Psoas muscle (tissue), 8 donors: ENCODE measurements around the gene CDC45. TPM values are rescaled to one million over a fixed set of nuclear protein-coding genes. Genes with fewer than 3 reads are reported as not detected.

Experiments
- ATAC-seq, 4 donors: fragments of 200-7000 bp; cut with Tn5 transposase; one replicate each; pipeline ENCODE4 v1.9.1; 2020; ENCODE audit warnings: moderate library complexity in 3 of 4, mild to moderate bottlenecking in 2 of 4
- DNase-seq, 2 donors: peaks; one replicate each; pipeline ENCODE4 v3.0.0-alpha.2; 2020
- H3K27ac ChIP-seq: fragments of 200-600 bp; one replicate; pipeline ENCODE4 v1.8.0; 2022
- H3K27me3 ChIP-seq, 3 donors: fragments of 200-600 bp in 1 of 3; one replicate each; pipeline versions ENCODE4 v1.6.1 to v1.8.0; 2013 to 2022; ENCODE audit warnings: low read length in 2 of 3, mild to moderate bottlenecking in 2 of 3, moderate library complexity in 1 of 3; ENCODE audit not compliant: insufficient read depth in 3 of 3
- H3K36me3 ChIP-seq, 2 donors: fragments of 200-600 bp in 1 of 2; one replicate each; pipeline versions ENCODE4 v1.6.1 to v1.8.0; 2013 to 2022; ENCODE audit warnings: low read depth in 1 of 2, mild to moderate bottlenecking in 1 of 2, moderate library complexity in 1 of 2; ENCODE audit not compliant: insufficient read depth in 1 of 2
- H3K4me1 ChIP-seq: fragments of 200-600 bp; one replicate; pipeline ENCODE4 v1.8.0; 2022
- H3K4me3 ChIP-seq: fragments of 200-600 bp; one replicate; pipeline ENCODE4 v1.8.0; 2022; ENCODE audit warnings: mild to moderate bottlenecking
- H3K9me3 ChIP-seq: fragments of 200-600 bp; one replicate; pipeline ENCODE4 v1.8.0; 2022
- WGBS, 3 donors: extraction: QIAGEN DNeasy Blood & Tissue Kit; methylation state at CpG; one replicate each; pipeline versions ENCODE4 v1.1.6 to v1.1.7; 2013; 5-methylcytosine and 5-hydroxymethylcytosine counted together
- intact Hi-C, 2 donors: fragments of 100-400 bp; cut with DNase I; formaldehyde crosslinking; loops; one replicate each; pipeline versions ENCODE4 v1.11.0 to v1.14.2; 2022
- polyA plus RNA-seq, 3 donors: library from polyadenylated mRNA; stranded (reverse); fragments of 200-250 nt; gene quantifications; one replicate each; pipeline ENCODE4 v1.2.3, GENCODE V29; 2013
- total RNA-seq, 4 donors: library from RNA; stranded (reverse); fragmentation: NEBNext Ultra II Directional in 2 of 4; extraction: Animal tissue kit (Norgen Biotek cat#: 25700) in 2 of 4; gene quantifications; one replicate each; pipeline versions ENCODE4 v1.2.1 to v1.2.4, GENCODE V29; 2021 to 2023
- TF ChIP-seq, protein P1 (sequence below): fragments of 200-600 bp; IDR thresholded peaks from one replicate; pipeline ENCODE4 v1.8.0; 2022; ENCODE audit warnings: antibody characterized with exemption
- donor health status: healthy with polysubstance abuse.
- donor health status: DM: no; HTN: no; CAD: no; lungs with moderate emphysema.
- donor health status: Bipolar disorder and iron deficiency.
- donor health status: healthy.
- donor health status: DM: yes; HTN: yes; CAD: no.
- donor health status: DM: no; HTN: no; CAD: no.
- donor health status: DM: no; HTN: no; CAD: no.
- donor health status: DM: yes; HTN: yes; CAD: no.

CDC45 gene
- total and polyA plus RNA-seq, 7 donors, result 0.30 to 0.77 (median 0.71) TPM; not detected in 2

DNA sequence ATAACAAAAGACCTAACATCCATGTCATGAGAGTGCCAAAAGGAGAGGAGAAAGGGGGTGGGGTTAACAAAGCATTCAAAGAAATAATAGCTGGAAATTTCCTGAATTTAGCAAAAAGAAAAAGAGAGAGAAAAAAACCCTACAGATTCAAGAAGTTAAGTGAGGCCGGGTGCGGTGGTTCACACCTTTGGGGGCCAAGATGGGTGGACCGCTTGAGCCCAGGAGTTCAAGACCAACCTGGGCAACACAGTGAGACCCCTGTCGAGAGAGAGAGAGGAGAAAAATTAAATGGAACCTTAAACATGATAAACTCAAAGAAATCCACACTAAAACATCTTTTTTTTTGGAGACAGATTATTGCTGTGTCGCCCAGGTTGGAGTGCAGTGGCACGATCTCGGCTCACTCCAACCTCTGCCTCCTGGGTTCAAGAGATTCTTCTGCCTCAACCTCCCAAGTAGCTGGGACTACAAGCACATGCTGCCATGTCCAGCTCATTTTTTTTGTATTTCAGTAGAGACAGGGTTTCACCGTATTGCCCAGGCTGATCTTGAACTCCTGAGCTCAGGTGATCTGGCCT lies 53.4 kb downstream of the CDC45 start:
- TF ChIP-seq, protein P1, sequence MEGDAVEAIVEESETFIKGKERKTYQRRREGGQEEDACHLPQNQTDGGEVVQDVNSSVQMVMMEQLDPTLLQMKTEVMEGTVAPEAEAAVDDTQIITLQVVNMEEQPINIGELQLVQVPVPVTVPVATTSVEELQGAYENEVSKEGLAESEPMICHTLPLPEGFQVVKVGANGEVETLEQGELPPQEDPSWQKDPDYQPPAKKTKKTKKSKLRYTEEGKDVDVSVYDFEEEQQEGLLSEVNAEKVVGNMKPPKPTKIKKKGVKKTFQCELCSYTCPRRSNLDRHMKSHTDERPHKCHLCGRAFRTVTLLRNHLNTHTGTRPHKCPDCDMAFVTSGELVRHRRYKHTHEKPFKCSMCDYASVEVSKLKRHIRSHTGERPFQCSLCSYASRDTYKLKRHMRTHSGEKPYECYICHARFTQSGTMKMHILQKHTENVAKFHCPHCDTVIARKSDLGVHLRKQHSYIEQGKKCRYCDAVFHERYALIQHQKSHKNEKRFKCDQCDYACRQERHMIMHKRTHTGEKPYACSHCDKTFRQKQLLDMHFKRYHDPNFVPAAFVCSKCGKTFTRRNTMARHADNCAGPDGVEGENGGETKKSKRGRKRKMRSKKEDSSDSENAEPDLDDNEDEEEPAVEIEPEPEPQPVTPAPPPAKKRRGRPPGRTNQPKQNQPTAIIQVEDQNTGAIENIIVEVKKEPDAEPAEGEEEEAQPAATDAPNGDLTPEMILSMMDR, result no peak
- intact Hi-C loops, result no loop called here
- Histone ChIP-seq H3K27ac (no peak overlapping the region), H3K4me3 (no peak overlapping the region), H3K36me3 (no peaks in the 10 kb centered on the region), H3K4me1 (no peaks in the 10 kb centered on the region), H3K27me3 (no peaks in the 10 kb centered on the region), H3K9me3 (no peaks in the 10 kb centered on the region)
- ATAC-seq (no peak), DNase-seq (no peak)
- 85 to 92% (median 88%) methylated on average over 8 of the region's 8 CpGs for WGBS, 3 donors

DNA sequence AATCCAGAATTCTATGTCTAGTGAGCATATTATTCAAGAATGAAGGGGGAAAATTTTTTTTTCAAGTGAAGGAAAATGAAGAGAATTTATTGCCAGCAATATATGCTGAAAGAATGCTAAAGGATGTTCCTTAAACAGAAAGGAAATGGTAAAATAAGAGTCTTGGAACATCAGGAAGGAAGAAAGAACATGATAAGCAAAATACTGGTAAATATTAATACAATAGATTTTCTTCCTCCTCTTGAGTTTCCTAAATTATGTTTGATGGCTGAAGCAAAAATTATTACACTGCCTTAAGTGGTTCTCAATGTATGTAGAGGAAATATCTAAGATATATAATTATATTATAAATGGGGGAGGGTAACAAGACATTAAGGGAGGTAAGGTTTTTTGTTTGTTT lies 54.1 kb downstream of the CDC45 start:
- no peaks in the 10 kb centered on the region for H3K27me3 ChIP-seq
- H3K9me3 ChIP-seq, result no peaks in the 10 kb centered on the region
- no peak for ATAC-seq
- TF ChIP-seq, protein P1, result no peak
- H3K27ac ChIP-seq, result no peak overlapping the region
- H3K4me3 ChIP-seq, result no peak overlapping the region
- no peaks in the 10 kb centered on the region for H3K36me3 ChIP-seq
- H3K4me1 ChIP-seq, result no peaks in the 10 kb centered on the region
- intact Hi-C loops, result no loop called here
- no peak for DNase-seq

DNA sequence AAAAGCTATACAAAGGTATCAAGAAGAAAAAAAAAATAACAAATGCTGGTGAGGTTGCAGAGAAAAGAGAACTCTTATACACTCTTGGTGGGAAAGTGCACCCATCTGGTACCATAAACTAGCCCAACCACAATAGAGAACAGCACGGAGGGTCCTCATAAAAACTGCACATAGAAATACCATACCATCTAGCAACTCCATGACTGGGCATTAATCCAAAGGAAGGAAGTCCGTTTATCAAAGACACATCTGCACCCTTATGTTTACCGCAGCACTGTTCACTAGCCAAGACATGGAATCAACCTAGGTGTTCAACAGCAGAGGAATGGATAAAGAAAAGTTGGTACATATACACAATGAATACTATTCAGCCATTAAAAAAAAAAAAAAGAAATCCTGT lies 55.3 kb downstream of the CDC45 start:
- intact Hi-C loops, result no loop called here
- no peak for ATAC-seq
- H3K9me3 ChIP-seq, result no peaks in the 10 kb centered on the region
- no peak for DNase-seq
- H3K4me3 ChIP-seq, result no peak overlapping the region
- TF ChIP-seq, protein P1, result no peak
- H3K4me1 ChIP-seq, result no peaks in the 10 kb centered on the region
- H3K27me3 ChIP-seq, result no peaks in the 10 kb centered on the region
- H3K27ac ChIP-seq, result no peak overlapping the region
- H3K36me3 ChIP-seq, result no peaks in the 10 kb centered on the region
- 40 to 42% (median 41%) methylated on average over 3 of the region's 3 CpGs for WGBS, 3 donors

GRCh38 chr22:19536564-19536963 lies 56.8 kb downstream of the CDC45 start:
- Histone ChIP-seq H3K27ac (no peak overlapping the region), H3K27me3 (no peaks in the 10 kb centered on the region), H3K4me1 (no peaks in the 10 kb centered on the region), H3K4me3 (no peak overlapping the region), H3K9me3 (no peaks in the 10 kb centered on the region), H3K36me3 (no peaks in the 10 kb centered on the region)
- intact Hi-C loops, result no loop called here
- 80 to 90% (median 87%) methylated on average over 9 of the region's 9 CpGs for WGBS, 3 donors
- ATAC-seq (no peak), DNase-seq (no peak)
- TF ChIP-seq, protein P1, result no peak

- Histone ChIP-seq H3K36me3 (no peaks in the 10 kb centered on the region), H3K27ac (no peak overlapping the region), H3K4me3 (no peak overlapping the region), H3K4me1 (no peaks in the 10 kb centered on the region), H3K9me3 (no peaks in the 10 kb centered on the region), H3K27me3 (no peaks in the 10 kb centered on the region)
- DNase-seq (no peak), ATAC-seq (no peak)
- WGBS, 3 donors, result 86 to 95% (median 87%) methylated on average over 5 of the region's 5 CpGs
- intact Hi-C loops, result no loop called here
- TF ChIP-seq, protein P1, result no peak
Measured at GRCh38 chr22:19537941-19538488, 58.3 kb downstream of the CDC45 start.
